ENCODE results near the gene LANCL2. TPM values are rescaled to one million over a fixed set of nuclear protein-coding genes. Genes with fewer than 3 reads are reported as not detected.

LANCL2 gene
- total RNA-seq, 1 experiment from 2014 or later = 10.0 TPM

DNA sequence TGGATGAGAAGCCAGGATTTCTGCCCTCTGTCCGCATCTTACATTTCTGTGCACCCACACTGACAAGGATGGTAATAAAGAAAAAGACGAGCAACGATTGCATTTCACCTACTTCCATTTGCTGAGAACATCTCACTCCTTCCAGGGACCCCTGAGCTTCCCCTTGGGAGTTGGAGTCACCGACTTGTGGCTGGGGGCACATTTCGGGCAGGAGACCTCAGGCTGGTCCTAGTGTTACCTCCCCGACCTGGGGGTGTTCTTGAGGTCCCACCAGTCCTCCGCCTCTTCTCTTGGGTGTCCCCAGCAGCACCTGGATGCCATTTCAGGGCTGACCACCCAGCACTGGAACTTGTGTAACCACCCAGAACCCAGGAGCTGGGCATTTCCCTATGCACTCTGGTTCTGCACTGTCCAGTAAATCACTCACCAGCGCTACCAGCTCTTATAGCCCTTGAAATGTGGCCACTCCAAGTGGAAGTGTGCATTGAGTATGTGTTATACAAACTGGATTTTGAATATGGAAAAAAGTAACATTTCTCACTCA, 84.9 kb downstream of the LANCL2 start:
- TF ChIP-seq, protein P1, sequence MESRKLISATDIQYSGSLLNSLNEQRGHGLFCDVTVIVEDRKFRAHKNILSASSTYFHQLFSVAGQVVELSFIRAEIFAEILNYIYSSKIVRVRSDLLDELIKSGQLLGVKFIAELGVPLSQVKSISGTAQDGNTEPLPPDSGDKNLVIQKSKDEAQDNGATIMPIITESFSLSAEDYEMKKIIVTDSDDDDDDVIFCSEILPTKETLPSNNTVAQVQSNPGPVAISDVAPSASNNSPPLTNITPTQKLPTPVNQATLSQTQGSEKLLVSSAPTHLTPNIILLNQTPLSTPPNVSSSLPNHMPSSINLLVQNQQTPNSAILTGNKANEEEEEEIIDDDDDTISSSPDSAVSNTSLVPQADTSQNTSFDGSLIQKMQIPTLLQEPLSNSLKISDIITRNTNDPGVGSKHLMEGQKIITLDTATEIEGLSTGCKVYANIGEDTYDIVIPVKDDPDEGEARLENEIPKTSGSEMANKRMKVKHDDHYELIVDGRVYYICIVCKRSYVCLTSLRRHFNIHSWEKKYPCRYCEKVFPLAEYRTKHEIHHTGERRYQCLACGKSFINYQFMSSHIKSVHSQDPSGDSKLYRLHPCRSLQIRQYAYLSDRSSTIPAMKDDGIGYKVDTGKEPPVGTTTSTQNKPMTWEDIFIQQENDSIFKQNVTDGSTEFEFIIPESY (IDR thresholded peaks at IDR 0.05; ENCODE audit: extremely low read depth, insufficient replicate concordance, low read length) = no peak
- TF ChIP-seq EGR1 (IDR thresholded peaks at IDR 0.05; ENCODE audit: low read depth) (no peak), CEBPB (IDR thresholded peaks at IDR 0.05; ENCODE audit: low read depth) (no peak), JUND (IDR thresholded peaks at IDR 0.05) (no peak), CBX3 (IDR thresholded peaks at IDR 0.05; ENCODE audit: low read depth) (no peak)
- TF ChIP-seq, protein P2, sequence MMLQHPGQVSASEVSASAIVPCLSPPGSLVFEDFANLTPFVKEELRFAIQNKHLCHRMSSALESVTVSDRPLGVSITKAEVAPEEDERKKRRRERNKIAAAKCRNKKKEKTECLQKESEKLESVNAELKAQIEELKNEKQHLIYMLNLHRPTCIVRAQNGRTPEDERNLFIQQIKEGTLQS (IDR thresholded peaks at IDR 0.05) = no peak
- Histone ChIP-seq H3K4me3 (replicated peaks in 1 of 2; ENCODE audit: low read depth in 1 of 2, low read length in 2 of 2) (no peak overlapping the region), H3K9ac (ENCODE audit: low read length) (no peak overlapping the region), H2AFZ (ENCODE audit: low read depth, low read length, poor library complexity, severe bottlenecking) (no peak overlapping the region), H3K4me1 (ENCODE audit: control insufficient read depth in 1 of 2, insufficient read depth in 2 of 2, low read length in 2 of 2) (no peaks in the 10 kb centered on the region), H4K20me1 (ENCODE audit: insufficient read depth) (no peaks in the 10 kb centered on the region), H3K27me3 (ENCODE audit: insufficient read depth, low read length) (no peaks in the 10 kb centered on the region), H3K79me2 (ENCODE audit: insufficient read depth, low read length) (no peaks in the 10 kb centered on the region), H3K9me2 (ENCODE audit: insufficient read depth) (no peaks in the 10 kb centered on the region), H3K36me3 (ENCODE audit: control insufficient read depth in 1 of 2, insufficient read depth in 2 of 2, low read length in 2 of 2) (no peaks in the 10 kb centered on the region), H3K9me3 (ENCODE audit: control insufficient read depth in 1 of 2, insufficient read depth in 1 of 2, low read depth in 1 of 2, low read length in 2 of 2) (no peaks in the 10 kb centered on the region), H3K4me2 (ENCODE audit: low read length) (no peak overlapping the region), H3K27ac (ENCODE audit: low read depth, low read length) (no peak overlapping the region)
- ChIA-PET RAD21 (ENCODE audit: low non-redundant PET in 1 of 2, low total read pairs in 2 of 2, uncharacterized antibody in 2 of 2, unreplicated experiment in 2 of 2) (no interaction called here), CTCF (no interaction called here), POLR2A (no interaction called here)
- DNase-seq (ENCODE audit: low read depth, low spot score) (no peak), ATAC-seq (no peak)
- intact Hi-C loops (cut with micrococcal nuclease) = no loop called here
- no TSS peak for BruUV-seq (replicated peaks)

DNA sequence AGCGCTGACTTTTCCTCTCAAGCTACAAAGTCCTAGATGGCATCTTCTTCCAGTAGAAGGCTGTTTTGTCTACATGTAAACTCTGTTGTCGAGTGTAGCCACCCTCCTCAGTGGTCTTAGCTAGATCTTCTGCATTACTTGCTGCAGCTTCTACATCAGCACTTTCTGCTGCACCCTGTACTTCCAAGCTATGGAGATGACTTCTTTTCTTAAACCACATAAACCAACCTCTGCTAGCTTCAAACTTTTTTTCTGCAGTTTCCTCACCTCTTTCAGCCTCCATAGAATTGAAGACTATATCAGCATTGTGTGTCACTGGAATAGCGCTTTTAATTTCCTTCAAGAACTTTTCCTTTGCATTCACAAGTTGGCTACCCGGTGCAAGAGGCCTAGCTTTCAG, 87.8 kb downstream of the LANCL2 start:
- Histone ChIP-seq H3K79me2 (ENCODE audit: insufficient read depth, low read length) (no peaks in the 10 kb centered on the region), H3K27ac (ENCODE audit: low read depth, low read length) (no peak overlapping the region), H3K27me3 (ENCODE audit: insufficient read depth, low read length) (no peaks in the 10 kb centered on the region), H3K4me1 (ENCODE audit: control insufficient read depth in 1 of 2, insufficient read depth in 2 of 2, low read length in 2 of 2) (no peaks in the 10 kb centered on the region), H3K36me3 (ENCODE audit: control insufficient read depth in 1 of 2, insufficient read depth in 2 of 2, low read length in 2 of 2) (no peaks in the 10 kb centered on the region), H2AFZ (ENCODE audit: low read depth, low read length, poor library complexity, severe bottlenecking) (no peak overlapping the region), H3K4me2 (ENCODE audit: low read length) (no peak overlapping the region), H3K9me2 (ENCODE audit: insufficient read depth) (no peaks in the 10 kb centered on the region), H4K20me1 (ENCODE audit: insufficient read depth) (no peaks in the 10 kb centered on the region), H3K4me3 (replicated peaks in 1 of 2; ENCODE audit: low read depth in 1 of 2, low read length in 2 of 2) (no peak overlapping the region), H3K9me3 (ENCODE audit: control insufficient read depth in 1 of 2, insufficient read depth in 1 of 2, low read depth in 1 of 2, low read length in 2 of 2) (no peaks in the 10 kb centered on the region), H3K9ac (ENCODE audit: low read length) (no peak overlapping the region)
- ChIA-PET CTCF (no interaction called here), POLR2A (no interaction called here), RAD21 (ENCODE audit: low non-redundant PET in 1 of 2, low total read pairs in 2 of 2, uncharacterized antibody in 2 of 2, unreplicated experiment in 2 of 2) (no interaction called here)
- no TSS peak for BruUV-seq (replicated peaks)
- no peak for ATAC-seq
- TF ChIP-seq CEBPB (IDR thresholded peaks at IDR 0.05; ENCODE audit: low read depth) (no peak), EZH2 (IDR thresholded peaks at IDR 0.05) (no peak), SRF (IDR thresholded peaks at IDR 0.05; ENCODE audit: low read depth) (no peak), SP1 (IDR thresholded peaks at IDR 0.05; ENCODE audit: low read depth) (no peak), EGR1 (IDR thresholded peaks at IDR 0.05; ENCODE audit: low read depth) (no peak), ZNF274 (IDR thresholded peaks at IDR 0.05; ENCODE audit: low read depth, low read length) (no peak), CBX3 (IDR thresholded peaks at IDR 0.05; ENCODE audit: low read depth) (no peak), EZH2phosphoT487 (IDR thresholded peaks at IDR 0.05; ENCODE audit: borderline replicate concordance) (no peak), JUND (IDR thresholded peaks at IDR 0.05) (no peak), YY1 (IDR thresholded peaks at IDR 0.05; ENCODE audit: extremely low read depth, insufficient replicate concordance, low read depth, low read length) (no peak), FOSL1 (IDR thresholded peaks at IDR 0.05; ENCODE audit: low read depth) (no peak), SIN3A (IDR thresholded peaks at IDR 0.05; ENCODE audit: low read depth) (no peak), POLR2AphosphoS5 (IDR thresholded peaks at IDR 0.05; ENCODE audit: low read depth, low read length) (no peak), POLR2A (IDR thresholded peaks at IDR 0.05; ENCODE audit: borderline replicate concordance, extremely low read depth, insufficient read depth, insufficient read length) (no peak)
- no peak for DNase-seq (ENCODE audit: low read depth, low spot score)
- intact Hi-C loops (cut with micrococcal nuclease) = no loop called here

Data from HCT116 (cell line).